HK-2 (cell line): Measurements from ENCODE around the gene HES1.
"Not testable (repeated sequence)": the region's sequence is repeated elsewhere in the genome, so short reads cannot be mapped to it uniquely, and the experiment has no call there.

Experiments used
- DNase-seq: peaks from one replicate; pipeline ENCODE4 v3.0.0-alpha.2; 2018; ENCODE audit not compliant: unreplicated experiment

Gene HES1

GRCh38 chr3:194128202-194128918 lies 7.6 kb upstream of the HES1 start:
- no peak for DNase-seq

- not testable (repeated sequence) for DNase-seq
Observed at GRCh38 chr3:194128919-194129295, 7.0 kb upstream of the HES1 start.

GRCh38 chr3:194129581-194130133 lies 6.3 kb upstream of the HES1 start:
- DNase-seq: peak; percentile 18

GRCh38 chr3:194130188-194130587 lies 5.8 kb upstream of the HES1 start:
- DNase-seq: no peak

DNA sequence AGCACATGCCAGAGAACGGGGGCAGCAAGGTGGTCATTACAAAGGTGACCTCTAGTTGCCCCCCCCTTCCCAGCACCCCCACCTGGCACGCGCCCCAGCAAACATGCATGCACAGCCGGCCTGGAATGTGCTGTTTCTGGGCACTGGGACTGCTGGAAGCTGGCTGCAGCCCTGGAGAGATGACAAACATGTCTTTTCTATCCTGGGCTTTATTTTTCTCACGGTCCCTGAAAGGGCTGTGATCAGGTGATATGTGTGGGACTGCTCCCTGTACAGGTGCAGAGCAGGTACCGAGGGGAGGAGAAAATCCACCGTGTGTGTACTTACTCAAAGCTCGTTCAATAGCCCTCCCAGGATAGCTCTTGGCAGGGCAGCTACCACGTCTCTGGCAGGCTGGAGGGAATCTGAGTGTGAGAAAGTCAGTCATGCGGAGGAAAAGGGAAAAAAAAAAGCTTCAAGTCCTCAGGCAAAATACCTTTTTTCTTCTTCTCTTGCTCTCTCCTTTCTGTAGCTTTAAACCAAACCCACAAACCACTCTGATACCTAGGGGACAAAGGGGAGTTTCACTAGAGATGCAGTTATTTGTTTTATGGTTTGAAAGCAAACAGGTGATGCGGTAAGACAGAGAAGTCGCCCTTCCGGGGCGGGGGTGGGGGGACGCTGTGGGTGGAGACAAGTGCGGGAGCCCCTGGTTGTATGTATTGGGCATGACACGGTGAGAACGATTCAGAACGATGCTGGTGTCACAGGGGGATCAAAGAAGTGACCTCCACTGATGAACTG lies 5.0 kb upstream of the HES1 start:
- peak; percentile 40 for DNase-seq

DNA sequence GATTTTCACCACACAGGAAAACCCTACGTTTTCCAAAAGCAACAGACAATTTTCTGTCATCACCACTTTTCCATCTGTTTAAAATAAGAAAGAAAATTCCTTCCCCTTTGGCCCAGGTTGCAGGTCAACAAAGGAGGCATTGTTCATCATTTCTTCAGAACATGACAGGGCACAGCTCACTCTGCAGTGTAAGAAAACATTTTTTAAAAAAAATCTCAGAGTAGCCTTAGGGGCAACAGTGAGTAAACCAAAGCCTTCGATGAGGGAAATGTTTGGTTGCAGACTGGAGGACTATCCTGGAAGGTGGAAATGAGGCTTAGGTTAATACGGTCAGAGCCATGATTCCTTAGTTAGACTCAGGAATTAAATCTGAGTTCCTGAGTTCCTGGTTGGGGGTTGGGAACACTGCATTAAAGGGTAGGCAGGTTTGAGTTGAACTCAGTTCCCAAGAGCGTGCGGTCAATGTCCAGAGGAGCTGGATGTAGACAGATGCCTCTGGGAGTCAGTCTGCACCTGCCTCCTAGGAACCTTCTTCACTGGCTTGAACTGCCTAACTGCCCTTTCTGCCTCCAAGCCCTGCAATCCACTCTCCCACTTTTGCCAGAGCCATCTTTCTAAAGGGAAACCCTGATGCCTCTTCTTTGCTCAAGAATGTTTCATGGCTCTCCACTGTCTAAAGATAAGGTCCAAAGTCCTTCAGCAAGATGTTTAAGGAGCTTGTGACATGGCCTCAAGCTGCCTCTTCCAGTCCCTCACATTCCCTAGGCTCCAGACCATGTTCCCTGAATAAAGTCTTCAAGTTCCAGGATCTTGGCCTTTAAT lies 3.3 kb upstream of the HES1 start:
- DNase-seq: no peak

- peak; percentile 71 for DNase-seq
Observed at GRCh38 chr3:194133661-194134230, 2.2 kb upstream of the HES1 start.

- no peak for DNase-seq
Observed at GRCh38 chr3:194134231-194134756, 1.7 kb upstream of the HES1 start.

DNA sequence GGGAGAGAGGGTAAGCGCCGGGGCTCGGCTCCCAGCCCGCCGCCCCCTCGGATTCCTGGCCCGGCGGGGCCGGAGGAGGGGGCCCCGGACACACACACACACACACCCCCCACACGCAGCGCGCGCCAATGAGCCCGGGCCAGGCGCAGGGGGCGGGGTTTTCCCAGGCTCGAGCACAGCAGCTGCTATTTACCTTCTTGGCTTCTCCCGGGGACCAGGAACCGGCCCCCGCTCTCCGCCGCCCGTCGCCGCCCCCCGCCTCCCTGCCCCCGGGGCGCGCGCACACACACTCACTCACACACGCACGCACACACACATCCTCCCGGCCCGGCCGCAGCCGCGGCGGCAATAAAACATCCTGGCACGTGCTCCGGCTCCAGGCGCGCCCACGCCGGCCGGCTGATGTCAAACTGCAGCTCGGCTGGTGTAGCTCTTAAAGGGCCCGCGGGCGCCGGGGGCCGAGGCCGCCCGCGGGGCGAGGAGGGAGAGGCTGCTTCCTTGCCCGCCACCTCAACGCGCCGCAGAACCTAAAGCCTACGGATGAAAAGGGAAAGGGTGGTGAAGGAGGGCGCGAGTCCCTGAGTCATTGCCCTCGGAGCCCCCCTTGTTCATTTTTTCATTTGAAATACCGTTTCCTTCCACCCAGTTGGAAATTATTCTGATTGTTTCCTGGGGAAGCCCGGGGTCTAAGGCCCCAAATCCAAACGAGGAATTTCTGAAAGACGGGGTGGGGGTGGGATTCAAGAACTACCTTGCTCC lies 1.0 kb upstream of the HES1 start:
- DNase-seq: peak; percentile 96

GRCh38 chr3:194135516-194135805 lies 487 bp upstream of the HES1 start:
- DNase-seq: peak; percentile 11

- no peak for DNase-seq
Observed at GRCh38 chr3:194136519-194137007, 615 bp downstream of the HES1 start.

GRCh38 chr3:194137008-194137505 lies 1.1 kb downstream of the HES1 start:
- DNase-seq: peak; percentile 62

DNA sequence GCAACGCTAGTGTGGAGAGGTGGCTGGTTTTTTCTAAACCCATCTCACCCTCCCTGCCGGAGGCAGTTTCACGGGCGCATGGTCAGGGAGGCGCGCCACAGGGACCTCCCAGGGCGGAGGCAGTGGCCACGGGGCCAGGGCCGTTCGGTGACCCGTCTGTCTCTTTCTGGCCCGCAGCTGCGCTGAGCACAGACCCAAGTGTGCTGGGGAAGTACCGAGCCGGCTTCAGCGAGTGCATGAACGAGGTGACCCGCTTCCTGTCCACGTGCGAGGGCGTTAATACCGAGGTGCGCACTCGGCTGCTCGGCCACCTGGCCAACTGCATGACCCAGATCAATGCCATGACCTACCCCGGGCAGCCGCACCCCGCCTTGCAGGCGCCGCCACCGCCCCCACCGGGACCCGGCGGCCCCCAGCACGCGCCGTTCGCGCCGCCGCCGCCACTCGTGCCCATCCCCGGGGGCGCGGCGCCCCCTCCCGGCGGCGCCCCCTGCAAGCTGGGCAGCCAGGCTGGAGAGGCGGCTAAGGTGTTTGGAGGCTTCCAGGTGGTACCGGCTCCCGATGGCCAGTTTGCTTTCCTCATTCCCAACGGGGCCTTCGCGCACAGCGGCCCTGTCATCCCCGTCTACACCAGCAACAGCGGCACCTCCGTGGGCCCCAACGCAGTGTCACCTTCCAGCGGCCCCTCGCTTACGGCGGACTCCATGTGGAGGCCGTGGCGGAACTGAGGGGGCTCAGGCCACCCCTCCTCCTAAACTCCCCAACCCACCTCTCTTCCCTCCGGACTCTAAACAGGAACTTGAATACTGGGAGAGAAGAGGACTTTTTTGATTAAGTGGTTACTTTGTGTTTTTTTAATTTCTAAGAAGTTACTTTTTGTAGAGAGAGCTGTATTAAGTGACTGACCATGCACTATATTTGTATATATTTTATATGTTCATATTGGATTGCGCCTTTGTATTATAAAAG lies 1.8 kb downstream of the HES1 start:
- DNase-seq: peak; percentile 76

GRCh38 chr3:194138732-194139070 lies 2.8 kb downstream of the HES1 start:
- DNase-seq: no peak

GRCh38 chr3:194139071-194139813 lies 3.3 kb downstream of the HES1 start:
- DNase-seq: peak; percentile 6

DNA sequence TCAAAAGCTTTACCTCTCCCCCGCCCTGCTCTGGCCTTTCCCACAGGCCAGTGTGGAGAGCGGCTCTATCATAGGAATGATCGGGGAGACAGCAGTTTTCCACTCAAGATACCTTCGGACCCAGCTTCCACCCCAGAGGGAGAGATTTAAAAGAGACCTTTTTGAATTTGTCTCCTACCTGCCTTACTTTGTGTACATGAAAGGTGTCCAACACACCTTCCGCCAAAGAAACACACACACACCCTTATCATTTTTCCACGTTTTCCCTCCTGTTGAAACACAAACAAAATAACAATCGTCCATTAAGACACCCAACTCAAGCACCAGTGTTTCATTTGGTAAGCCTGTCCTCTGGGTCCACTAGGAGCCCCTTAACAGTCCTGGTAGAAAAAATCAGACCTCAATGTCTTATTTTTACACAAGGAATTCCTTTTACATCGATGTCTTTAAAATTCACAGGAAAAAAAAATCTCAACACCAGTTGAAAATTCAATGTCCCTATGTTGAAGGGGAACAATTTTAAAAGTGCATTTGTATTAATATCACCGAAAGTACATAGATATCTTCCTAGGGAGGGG lies 4.0 kb downstream of the HES1 start:
- no peak for DNase-seq

- DNase-seq: peak; percentile 75
Observed at GRCh38 chr3:194140520-194141414, 4.8 kb downstream of the HES1 start.
